ENCODE results near the gene DGKB.

The DGKB gene

DNA sequence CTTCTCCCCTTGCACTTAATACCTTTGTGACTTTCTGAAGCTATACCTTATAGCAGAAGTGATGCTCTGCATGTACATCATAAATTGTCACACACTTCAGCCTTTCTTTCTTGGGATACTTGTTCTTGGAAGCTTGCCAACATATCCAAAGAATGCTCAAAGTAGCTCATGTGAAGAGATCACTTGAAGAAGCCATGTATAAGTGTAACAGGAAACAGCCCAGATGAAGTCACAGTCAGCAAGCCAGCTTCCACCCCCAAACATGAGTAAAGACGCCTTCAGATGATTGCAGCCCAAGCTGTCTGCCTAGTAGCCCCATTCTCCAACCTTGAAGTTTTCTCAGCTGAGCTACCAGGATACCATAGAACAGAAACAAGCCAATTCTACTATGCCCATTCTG lies 50.9 kb downstream of the DGKB start:
- in situ Hi-C loops (cut with MboI; ENCODE audit: low sequenced_read_pairs) = no loop called here
- no peak for DNase-seq (ENCODE audit: low spot score in 2 of 2)
- Histone ChIP-seq H3K36me3 (replicated peaks) (no peaks in the 10 kb centered on the region), H3K9me3 (no peaks in the 10 kb centered on the region), H3K4me1 (no peaks in the 10 kb centered on the region), H3K4me3 (no peak overlapping the region), H3K27me3 (ENCODE audit: low read depth) (no peaks in the 10 kb centered on the region)

DNA sequence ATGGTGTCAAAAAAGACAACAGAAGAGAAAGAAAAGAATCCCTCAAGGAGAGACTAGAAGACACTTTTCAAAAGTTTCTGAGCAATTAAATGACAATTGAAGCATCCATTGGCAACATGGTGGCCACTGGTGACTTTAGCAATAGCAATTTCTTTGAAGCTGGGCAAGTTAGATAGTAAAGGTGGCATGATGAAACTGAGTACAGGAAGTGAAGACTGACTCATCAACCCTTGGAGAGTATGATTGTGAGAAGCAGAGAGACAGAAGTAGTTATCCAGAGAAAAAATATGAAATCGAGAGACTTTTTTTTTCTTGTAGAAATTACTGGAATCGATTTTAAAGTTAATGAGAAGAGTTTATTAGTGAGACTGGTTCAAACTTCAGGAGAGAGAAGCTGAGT lies 52.5 kb downstream of the DGKB start:
- Histone ChIP-seq H3K9me3 (no peaks in the 10 kb centered on the region), H3K4me1 (no peaks in the 10 kb centered on the region), H3K36me3 (replicated peaks) (no peaks in the 10 kb centered on the region), H3K4me3 (no peak overlapping the region), H3K27me3 (ENCODE audit: low read depth) (no peaks in the 10 kb centered on the region)
- in situ Hi-C loops (cut with MboI; ENCODE audit: low sequenced_read_pairs) = no loop called here
- no peak for DNase-seq (ENCODE audit: low spot score in 2 of 2)

DNA sequence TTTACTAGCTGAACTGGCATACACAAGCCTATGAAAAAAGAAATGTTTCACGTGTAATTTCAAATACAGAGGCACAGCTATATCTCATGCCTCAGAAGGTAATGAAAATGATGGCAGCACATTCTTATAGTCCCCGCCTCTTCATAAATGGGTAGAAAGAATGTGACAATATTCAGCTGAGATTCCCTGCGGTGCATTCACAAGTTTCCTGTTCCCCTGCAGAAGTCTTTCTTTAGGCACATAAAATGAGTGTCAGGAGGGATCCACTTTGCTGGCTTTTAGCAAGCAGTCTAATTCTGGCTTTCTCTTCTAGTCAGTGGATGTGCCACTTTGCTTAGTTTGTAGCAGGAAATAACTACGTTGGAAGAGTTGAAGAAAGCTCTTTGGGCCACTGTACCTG lies 56.1 kb downstream of the DGKB start:
- in situ Hi-C loops (cut with MboI; ENCODE audit: low sequenced_read_pairs) = no loop called here
- Histone ChIP-seq H3K9me3 (no peaks in the 10 kb centered on the region), H3K36me3 (replicated peaks) (no peaks in the 10 kb centered on the region), H3K4me3 (no peak overlapping the region), H3K27me3 (ENCODE audit: low read depth) (no peaks in the 10 kb centered on the region), H3K4me1 (no peaks in the 10 kb centered on the region)
- DNase-seq (ENCODE audit: low spot score in 2 of 2) = no peak

DNA sequence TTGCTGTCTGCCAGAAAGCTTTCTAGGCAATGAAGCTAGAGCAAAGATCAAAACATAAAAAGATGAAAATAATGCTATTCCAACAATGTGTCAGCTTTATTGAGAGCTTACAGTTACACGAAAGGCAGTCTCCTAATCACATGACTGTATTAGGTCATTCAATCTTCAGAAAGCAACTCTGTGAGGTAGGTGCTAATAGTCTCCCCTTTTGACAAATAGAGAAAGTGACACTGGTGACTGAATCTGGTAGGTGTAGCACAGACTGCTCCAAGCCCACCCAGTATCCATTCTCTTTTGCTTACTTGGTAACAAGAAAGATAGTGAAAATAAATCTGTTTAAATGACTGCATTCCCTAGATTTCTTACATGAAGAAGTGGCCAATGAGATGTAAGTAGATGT lies 58.8 kb downstream of the DGKB start:
- in situ Hi-C loops (cut with MboI; ENCODE audit: low sequenced_read_pairs) = no loop called here
- DNase-seq (ENCODE audit: low spot score in 2 of 2) = no peak
- Histone ChIP-seq H3K4me3 (no peak overlapping the region), H3K9me3 (no peaks in the 10 kb centered on the region), H3K4me1 (no peaks in the 10 kb centered on the region), H3K27me3 (ENCODE audit: low read depth) (no peaks in the 10 kb centered on the region), H3K36me3 (replicated peaks) (no peaks in the 10 kb centered on the region)

DNA sequence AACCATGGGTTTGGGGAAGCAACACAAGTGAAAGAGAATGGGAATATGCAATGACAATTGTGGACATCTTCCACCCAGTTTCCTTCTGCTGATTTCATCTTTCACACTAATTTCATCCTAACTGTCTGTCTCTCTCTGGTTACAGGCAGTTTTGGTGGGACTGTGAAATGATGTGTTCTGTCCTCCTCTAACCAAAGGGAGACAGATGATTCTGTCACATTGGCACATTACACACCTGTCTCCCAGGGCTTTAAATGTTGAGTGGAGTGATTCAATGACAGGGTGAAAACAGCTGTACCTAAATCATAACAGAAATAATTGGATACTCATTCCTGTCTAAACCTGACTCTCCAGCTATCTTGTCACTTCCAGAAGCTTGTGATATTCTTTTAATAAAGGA lies 60.0 kb downstream of the DGKB start:
- Histone ChIP-seq H3K9me3 (no peaks in the 10 kb centered on the region), H3K4me1 (no peaks in the 10 kb centered on the region), H3K36me3 (replicated peaks) (no peaks in the 10 kb centered on the region), H3K4me3 (no peak overlapping the region), H3K27me3 (ENCODE audit: low read depth) (0 out of 2 replicates have a peak, but pooled peaks cover 2% of the 10 kb centered on the region)
- in situ Hi-C loops (cut with MboI; ENCODE audit: low sequenced_read_pairs) = no loop called here
- no peak for DNase-seq (ENCODE audit: low spot score in 2 of 2)

DNA sequence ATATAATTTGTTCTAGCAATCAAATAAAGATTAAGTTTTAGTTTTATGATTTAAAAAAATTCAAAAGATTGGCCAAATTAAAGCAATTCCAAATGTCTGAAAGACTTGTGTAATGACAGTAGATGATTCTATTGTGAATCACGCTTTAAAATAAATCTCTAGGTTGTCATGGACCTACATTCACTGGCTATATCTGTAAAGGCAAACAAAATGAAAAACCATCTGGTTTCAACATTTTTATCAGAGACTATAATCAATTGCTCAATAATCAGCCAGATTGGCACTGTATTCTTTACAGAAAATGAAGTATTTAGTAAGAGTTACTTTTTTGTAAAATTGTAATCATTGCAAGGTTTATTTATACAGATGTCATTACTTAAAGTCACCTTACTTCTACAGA lies 60.7 kb downstream of the DGKB start:
- DNase-seq (ENCODE audit: low spot score in 2 of 2) = no peak
- H3K4me3 ChIP-seq = no peak overlapping the region
- H3K9me3 ChIP-seq = no peaks in the 10 kb centered on the region
- in situ Hi-C loops (cut with MboI; ENCODE audit: low sequenced_read_pairs) = no loop called here
- H3K36me3 ChIP-seq (replicated peaks) = no peaks in the 10 kb centered on the region
- H3K27me3 ChIP-seq (ENCODE audit: low read depth) = 0 out of 2 replicates have a peak, but pooled peaks cover 2% of the 10 kb centered on the region
- H3K4me1 ChIP-seq = no peaks in the 10 kb centered on the region

DNA sequence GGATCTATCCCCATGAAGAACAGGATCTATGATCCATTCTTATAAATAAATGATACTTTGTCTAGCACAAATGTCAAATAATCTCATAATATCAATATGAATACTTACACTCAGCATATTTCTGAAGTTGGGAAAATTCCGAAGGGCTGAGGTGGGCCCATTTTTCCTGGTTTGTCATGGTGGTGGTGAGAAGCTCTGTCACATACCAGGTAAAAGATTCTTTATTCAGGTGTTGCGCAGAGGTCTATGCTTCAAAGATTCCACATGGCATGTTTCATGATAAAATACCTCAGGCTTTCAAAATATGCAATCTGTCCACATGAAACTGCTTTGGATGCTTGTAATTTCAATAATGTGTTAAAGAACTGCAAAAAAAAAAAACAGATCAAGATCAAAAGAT lies 61.5 kb downstream of the DGKB start:
- H3K27me3 ChIP-seq (ENCODE audit: low read depth) = 0 out of 2 replicates have a peak, but pooled peaks cover 2% of the 10 kb centered on the region
- no peak for DNase-seq (ENCODE audit: low spot score in 2 of 2)
- H3K4me3 ChIP-seq = no peak overlapping the region
- in situ Hi-C loops (cut with MboI; ENCODE audit: low sequenced_read_pairs) = no loop called here
- no peaks in the 10 kb centered on the region for H3K9me3 ChIP-seq
- H3K4me1 ChIP-seq = no peaks in the 10 kb centered on the region
- H3K36me3 ChIP-seq (replicated peaks) = no peaks in the 10 kb centered on the region

DNA sequence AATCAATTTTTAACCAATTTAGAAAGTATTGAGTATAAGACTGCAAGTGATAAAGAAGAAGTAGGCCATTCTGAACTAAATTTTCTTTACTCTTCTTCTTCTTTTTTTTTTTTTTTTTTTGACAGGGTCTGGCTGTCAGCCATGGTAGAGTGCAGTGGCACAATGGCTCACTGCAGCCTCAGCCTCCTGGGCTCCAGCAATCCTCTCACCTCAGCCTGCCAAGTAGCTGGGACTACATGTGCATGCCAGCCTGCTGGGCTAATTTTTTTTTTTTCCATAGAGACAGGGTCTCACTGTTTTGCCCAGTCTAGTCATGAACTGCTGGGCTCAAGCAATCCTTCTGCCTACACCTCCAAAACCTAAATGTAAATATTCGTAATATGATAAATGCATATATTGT lies 63.2 kb downstream of the DGKB start:
- Histone ChIP-seq H3K36me3 (replicated peaks) (no peaks in the 10 kb centered on the region), H3K4me1 (no peaks in the 10 kb centered on the region), H3K9me3 (no peaks in the 10 kb centered on the region), H3K4me3 (no peak overlapping the region), H3K27me3 (ENCODE audit: low read depth) (0 out of 2 replicates have a peak, but pooled peaks cover 2% of the 10 kb centered on the region)
- in situ Hi-C loops (cut with MboI; ENCODE audit: low sequenced_read_pairs) = no loop called here
- no peak for DNase-seq (ENCODE audit: low spot score in 2 of 2)

DNA sequence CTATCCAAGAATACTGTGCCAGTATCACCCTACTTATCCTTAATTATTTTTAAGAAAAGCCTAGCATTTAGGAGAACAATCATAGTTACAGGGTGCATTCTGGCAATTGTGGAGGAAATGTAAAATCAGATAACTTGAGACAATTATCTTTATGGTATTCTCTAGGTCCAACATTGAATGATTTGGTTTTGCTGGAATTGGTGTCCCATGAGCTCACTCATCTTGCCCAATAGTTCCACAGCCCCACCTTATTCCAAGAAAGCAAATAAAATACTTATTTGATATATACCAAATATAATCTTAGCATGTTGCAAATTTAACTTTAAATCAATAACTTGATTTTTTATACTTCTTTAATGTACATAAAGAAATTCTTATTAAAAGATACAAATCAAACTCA lies 65.3 kb downstream of the DGKB start:
- H3K9me3 ChIP-seq = no peaks in the 10 kb centered on the region
- in situ Hi-C loops (cut with MboI; ENCODE audit: low sequenced_read_pairs) = no loop called here
- no peaks in the 10 kb centered on the region for H3K4me1 ChIP-seq

DNA sequence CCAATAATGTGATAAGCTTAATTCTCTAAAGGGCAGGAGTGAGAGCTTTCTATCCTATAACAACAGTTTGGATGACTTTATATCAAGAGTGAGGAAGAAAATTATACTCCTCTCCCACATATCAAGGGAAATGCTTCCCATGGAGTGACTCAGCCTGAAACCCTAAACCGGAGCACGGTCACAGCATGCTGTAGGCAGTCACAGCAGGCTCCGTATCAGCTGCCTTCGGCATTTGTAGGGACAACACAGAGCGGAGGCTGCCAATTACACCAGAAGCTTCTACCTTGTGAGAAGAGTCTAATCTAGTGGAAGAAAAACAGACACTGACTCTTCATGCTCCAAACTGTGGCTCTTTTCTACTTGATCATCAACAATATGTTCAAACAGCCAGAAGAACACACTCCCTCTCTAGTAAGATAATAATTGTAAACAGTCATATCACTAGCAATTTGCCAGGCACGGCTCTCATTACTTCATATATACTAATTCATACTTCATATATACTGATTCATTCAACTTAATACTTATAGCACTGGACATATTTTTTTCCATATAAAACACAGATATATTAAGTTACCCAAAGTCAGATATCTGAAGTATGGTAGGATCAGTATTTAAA lies 65.9 kb downstream of the DGKB start:
- in situ Hi-C loops (cut with MboI; ENCODE audit: low sequenced_read_pairs) = no loop called here
- no peak for DNase-seq (ENCODE audit: low spot score in 2 of 2)
- 0 out of 2 replicates have a peak, but pooled peaks cover 2% of the 10 kb centered on the region for H3K27me3 ChIP-seq (ENCODE audit: low read depth)
- no peaks in the 10 kb centered on the region for H3K4me1 ChIP-seq
- no peak overlapping the region for H3K4me3 ChIP-seq
- no peaks in the 10 kb centered on the region for H3K36me3 ChIP-seq (replicated peaks)
- no peaks in the 10 kb centered on the region for H3K9me3 ChIP-seq

More for the DNA sequence above, 65.3 kb downstream of the DGKB start:
- Histone ChIP-seq H3K4me3 (no peak overlapping the region), H3K36me3 (replicated peaks) (no peaks in the 10 kb centered on the region), H3K27me3 (ENCODE audit: low read depth) (0 out of 2 replicates have a peak, but pooled peaks cover 2% of the 10 kb centered on the region)
- no peak for DNase-seq (ENCODE audit: low spot score in 2 of 2)

DNA sequence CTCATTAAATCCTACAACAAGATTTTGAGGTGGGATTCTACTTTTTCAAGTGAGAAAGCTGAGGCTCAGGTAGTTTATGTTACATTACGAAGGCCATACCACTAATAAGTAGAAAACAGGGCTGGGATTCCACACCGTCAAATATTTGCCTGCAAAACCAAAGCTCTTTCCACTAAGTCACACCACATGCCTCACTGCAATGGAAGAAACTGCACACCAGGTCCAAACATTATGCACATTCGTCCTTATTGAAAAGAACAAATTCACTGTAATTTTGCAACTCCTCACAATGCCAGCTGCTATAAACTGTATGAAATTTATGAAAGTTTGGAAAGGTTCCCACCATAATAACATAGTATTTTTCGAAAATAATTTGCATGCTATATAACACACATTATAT lies 66.5 kb downstream of the DGKB start:
- Histone ChIP-seq H3K36me3 (replicated peaks) (no peaks in the 10 kb centered on the region), H3K4me1 (no peaks in the 10 kb centered on the region), H3K4me3 (no peak overlapping the region), H3K27me3 (ENCODE audit: low read depth) (0 out of 2 replicates have a peak, but pooled peaks cover 2% of the 10 kb centered on the region), H3K9me3 (no peaks in the 10 kb centered on the region)
- DNase-seq (ENCODE audit: low spot score in 2 of 2) = no peak
- in situ Hi-C loops (cut with MboI; ENCODE audit: low sequenced_read_pairs) = no loop called here

DNA sequence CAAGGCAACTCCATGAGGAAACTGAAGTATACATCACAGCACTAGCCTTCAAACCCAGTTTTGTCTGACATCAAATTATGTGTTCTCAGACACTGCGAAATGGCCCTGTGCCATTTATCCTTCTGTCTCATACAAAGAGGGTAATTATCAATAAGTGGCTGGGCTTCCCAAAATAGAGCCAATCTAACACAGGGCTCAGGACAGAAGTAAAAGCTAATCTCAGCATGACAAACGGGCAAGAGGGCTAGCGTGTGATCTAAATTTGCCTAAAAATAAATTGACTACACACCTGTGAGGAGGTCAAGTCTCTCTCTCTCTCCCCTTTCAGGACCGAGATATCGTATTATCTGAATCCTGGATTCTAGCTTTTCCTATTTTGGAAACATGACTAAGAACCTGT lies 67.2 kb downstream of the DGKB start:
- Histone ChIP-seq H3K4me1 (no peaks in the 10 kb centered on the region), H3K4me3 (no peak overlapping the region), H3K9me3 (no peaks in the 10 kb centered on the region), H3K36me3 (replicated peaks) (no peaks in the 10 kb centered on the region), H3K27me3 (ENCODE audit: low read depth) (0 out of 2 replicates have a peak, but pooled peaks cover 2% of the 10 kb centered on the region)
- in situ Hi-C loops (cut with MboI; ENCODE audit: low sequenced_read_pairs) = no loop called here
- DNase-seq (ENCODE audit: low spot score in 2 of 2) = no peak

DNA sequence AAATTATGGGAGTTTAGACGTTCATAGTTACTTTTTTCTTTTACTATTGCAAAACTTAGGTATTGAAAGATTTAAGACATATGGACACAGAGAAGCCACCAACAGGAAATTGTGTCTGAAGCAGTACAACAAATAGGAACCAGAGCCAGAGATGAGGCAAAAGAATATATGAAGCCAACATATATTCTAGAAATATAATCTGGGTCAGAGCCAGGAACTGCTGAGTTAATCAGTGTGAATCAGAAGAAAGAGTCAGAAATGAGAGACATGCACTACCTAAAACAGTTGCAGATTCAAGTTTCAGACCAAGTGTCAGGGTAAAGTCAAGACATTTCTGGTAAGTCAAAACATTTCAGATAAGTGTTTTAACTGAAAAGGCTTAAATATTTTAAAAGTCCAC lies 67.7 kb downstream of the DGKB start:
- Histone ChIP-seq H3K27me3 (ENCODE audit: low read depth) (0 out of 2 replicates have a peak, but pooled peaks cover 2% of the 10 kb centered on the region), H3K4me3 (no peak overlapping the region), H3K4me1 (no peaks in the 10 kb centered on the region), H3K36me3 (replicated peaks) (no peaks in the 10 kb centered on the region), H3K9me3 (no peaks in the 10 kb centered on the region)
- in situ Hi-C loops (cut with MboI; ENCODE audit: low sequenced_read_pairs) = no loop called here
- DNase-seq (ENCODE audit: low spot score in 2 of 2) = no peak

DNA sequence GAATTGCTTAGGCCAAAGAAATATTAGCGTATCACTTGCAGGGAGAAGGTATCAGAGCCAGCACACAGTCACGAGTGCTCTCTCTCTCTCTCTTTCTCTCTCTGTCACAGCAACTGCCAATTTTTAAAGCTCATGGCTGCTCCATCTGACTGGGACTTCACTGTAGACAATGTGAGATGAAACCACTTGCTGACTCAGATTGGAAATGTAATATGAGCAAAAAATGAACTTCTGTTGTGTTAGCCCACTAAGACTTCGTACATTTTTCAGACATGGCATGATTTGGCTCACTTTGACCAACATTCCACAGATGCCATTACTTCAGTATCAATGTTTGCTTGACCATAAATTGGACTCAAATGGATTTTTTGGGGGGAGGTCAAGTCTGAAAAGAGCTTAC lies 68.1 kb downstream of the DGKB start:
- no peaks in the 10 kb centered on the region for H3K36me3 ChIP-seq (replicated peaks)
- no peak overlapping the region for H3K4me3 ChIP-seq
- DNase-seq (ENCODE audit: low spot score in 2 of 2) = no peak
- H3K27me3 ChIP-seq (ENCODE audit: low read depth) = 0 out of 2 replicates have a peak, but pooled peaks cover 2% of the 10 kb centered on the region
- no peaks in the 10 kb centered on the region for H3K4me1 ChIP-seq
- no peaks in the 10 kb centered on the region for H3K9me3 ChIP-seq
- in situ Hi-C loops (cut with MboI; ENCODE audit: low sequenced_read_pairs) = no loop called here

DNA sequence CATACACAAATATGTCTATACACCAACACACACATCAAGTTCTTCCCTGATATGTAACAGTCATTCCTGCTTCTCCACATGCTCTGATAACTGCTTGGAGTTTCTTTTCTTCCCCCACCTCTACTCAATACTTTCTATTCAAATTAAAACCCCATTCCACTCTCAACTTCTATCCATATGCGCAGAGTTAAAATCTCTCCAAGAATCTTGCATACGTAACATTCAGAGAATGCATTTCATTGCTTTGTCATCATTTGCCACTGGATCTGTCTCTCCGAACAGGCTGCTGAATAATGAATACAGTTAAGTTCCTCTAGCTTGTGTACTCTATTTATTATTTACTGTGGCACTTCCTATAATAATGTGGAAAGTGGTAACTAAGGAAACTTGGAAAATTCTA lies 68.8 kb downstream of the DGKB start:
- H3K27me3 ChIP-seq (ENCODE audit: low read depth) = 0 out of 2 replicates have a peak, but pooled peaks cover 2% of the 10 kb centered on the region
- no peaks in the 10 kb centered on the region for H3K4me1 ChIP-seq
- DNase-seq (ENCODE audit: low spot score in 2 of 2) = peak in 1 of 2 experiments; percentile 9
- in situ Hi-C loops (cut with MboI; ENCODE audit: low sequenced_read_pairs) = no loop called here
- no peaks in the 10 kb centered on the region for H3K36me3 ChIP-seq (replicated peaks)
- no peaks in the 10 kb centered on the region for H3K9me3 ChIP-seq
- H3K4me3 ChIP-seq = no peak overlapping the region
